PC-9 (cell line): ENCODE results near the gene CD2. TPM values are rescaled to one million over a fixed set of nuclear protein-coding genes. Genes with fewer than 3 reads are reported as not detected.

Experiments used
- BruUV-seq: library from RNA; stranded (reverse); fragments of 400-500 nt; replicated peaks from 2 replicates; lab custom pipeline; 2021; lab: Mats Ljungman, UMichigan
- CTCF ChIA-PET: fragments of 300-600 bp; sonication (Branson Sonifier 250); formaldehyde crosslinking; loops from one replicate; lab custom pipeline; 2022; ENCODE audit warnings: antibody characterized with exemption; lab: Charles Lee
- POLR2A ChIA-PET: fragments of 300-600 bp; sonication (Branson Sonifier 250); formaldehyde crosslinking; loops from one replicate; lab custom pipeline; 2022; ENCODE audit warnings: antibody characterized with exemption; ENCODE audit not compliant: unreplicated experiment; lab: Charles Lee
- DNase-seq, 2 experiments: peaks; one replicate each; pipeline versions ENCODE4 v3.0.0 to v3.0.0-alpha.2; 2015 to 2022; ENCODE audit warnings: mixed read lengths in 1 of 2
- H2AFZ ChIP-seq: fragments of 200-600 bp; sonication (generic); 2 replicates; pipeline ENCODE4 v1.8.1; 2017; ENCODE audit warnings: antibody characterized with exemption
- H3F3A ChIP-seq: fragments of 200-600 bp; sonication (generic); 2 replicates; pipeline ENCODE4 v1.8.1; 2017; ENCODE audit warnings: antibody characterized with exemption, mild to moderate bottlenecking, low read depth; ENCODE audit not compliant: insufficient read depth
- H3K27ac ChIP-seq: fragments of 200-600 bp; sonication (generic); 2 replicates; pipeline ENCODE4 v1.6.1; 2016; ENCODE audit warnings: mixed run types
- H3K27me3 ChIP-seq: fragments of 200-600 bp; sonication (generic); 2 replicates; pipeline ENCODE4 v1.6.1; 2016; ENCODE audit warnings: low read depth, mixed run types; ENCODE audit not compliant: insufficient read depth
- H3K36me3 ChIP-seq: fragments of 200-600 bp; sonication (generic); 2 replicates; pipeline ENCODE4 v1.6.1; 2016; ENCODE audit warnings: low read depth, mixed run types
- H3K4me1 ChIP-seq: fragments of 200-600 bp; sonication (generic); replicated peaks from 2 replicates; pipeline ENCODE4 v1.6.1; 2016; ENCODE audit warnings: mixed run types; ENCODE audit not compliant: insufficient read depth
- H3K4me2 ChIP-seq: fragments of 200-600 bp; sonication (generic); 2 replicates; pipeline ENCODE4 v1.6.1; 2017; ENCODE audit warnings: mixed run types
- H3K4me3 ChIP-seq: fragments of 200-600 bp; sonication (generic); 2 replicates; pipeline ENCODE4 v1.6.1; 2016; ENCODE audit warnings: mixed run types
- H3K79me2 ChIP-seq: fragments of 200-600 bp; sonication (generic); 2 replicates; pipeline ENCODE4 v1.6.1; 2017; ENCODE audit warnings: low read depth, mixed run types
- H3K9me2 ChIP-seq: fragments of 200-600 bp; sonication (generic); 2 replicates; pipeline ENCODE4 v1.8.1; 2017; ENCODE audit warnings: mild to moderate bottlenecking; ENCODE audit not compliant: insufficient read depth
- H3K9me3 ChIP-seq: fragments of 200-600 bp; sonication (generic); 2 replicates; pipeline ENCODE4 v1.8.1; 2016; ENCODE audit warnings: low read depth; ENCODE audit not compliant: insufficient read depth
- H4K20me1 ChIP-seq: fragments of 200-600 bp; sonication (generic); 2 replicates; pipeline ENCODE4 v1.8.1; 2017; ENCODE audit not compliant: insufficient read depth
- EZH2 ChIP-seq: fragments of 200-600 bp; sonication (generic); IDR thresholded peaks from 2 replicates; pipeline ENCODE4 v1.8.0; 2017; ENCODE audit warnings: antibody characterized with exemption, low read depth
- intact Hi-C: fragments of 100-400 bp; cut with micrococcal nuclease; formaldehyde crosslinking; loops from one replicate; pipeline ENCODE4 v1.10.0; 2022; ENCODE audit not compliant: unreplicated experiment
- total RNA-seq: library from RNA; stranded (reverse); gene quantifications from 2 replicates; pipeline ENCODE4 v1.2.3, GENCODE V29; 2021
- TF ChIP-seq, protein P1 (sequence below): fragments of 200-600 bp; sonication (generic); conservative IDR thresholded peaks from 2 replicates; pipeline ENCODE4 v1.6.1; 2017; ENCODE audit warnings: mixed run types, antibody characterized with exemption, mild to moderate bottlenecking, moderate library complexity

The CD2 gene
- total RNA-seq, 1 experiment from 2014 or later = not detected

DNA sequence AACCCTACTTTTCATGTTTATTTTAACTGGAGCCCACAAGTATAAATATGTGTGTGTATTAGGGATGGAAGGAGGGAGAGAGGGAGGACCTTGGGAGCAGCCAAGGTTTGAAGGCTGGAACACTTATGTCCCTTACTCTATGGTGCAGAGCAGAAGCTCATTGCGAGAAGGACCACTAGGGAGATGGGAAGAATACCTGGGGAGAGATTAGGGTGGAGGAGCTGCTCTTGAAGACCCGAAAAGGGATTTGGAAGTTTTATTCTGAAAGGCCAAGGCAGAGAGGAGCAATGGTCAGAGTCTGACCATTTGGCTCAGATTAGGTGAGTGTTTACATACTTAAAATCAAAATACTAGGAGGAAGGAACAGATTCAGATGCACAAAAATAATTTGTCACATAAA lies 8.1 kb downstream of the CD2 start:
- no peaks in the 10 kb centered on the region for H4K20me1 ChIP-seq
- no peak for DNase-seq
- H3F3A ChIP-seq = no peaks in the 10 kb centered on the region
- TF ChIP-seq, protein P1, sequence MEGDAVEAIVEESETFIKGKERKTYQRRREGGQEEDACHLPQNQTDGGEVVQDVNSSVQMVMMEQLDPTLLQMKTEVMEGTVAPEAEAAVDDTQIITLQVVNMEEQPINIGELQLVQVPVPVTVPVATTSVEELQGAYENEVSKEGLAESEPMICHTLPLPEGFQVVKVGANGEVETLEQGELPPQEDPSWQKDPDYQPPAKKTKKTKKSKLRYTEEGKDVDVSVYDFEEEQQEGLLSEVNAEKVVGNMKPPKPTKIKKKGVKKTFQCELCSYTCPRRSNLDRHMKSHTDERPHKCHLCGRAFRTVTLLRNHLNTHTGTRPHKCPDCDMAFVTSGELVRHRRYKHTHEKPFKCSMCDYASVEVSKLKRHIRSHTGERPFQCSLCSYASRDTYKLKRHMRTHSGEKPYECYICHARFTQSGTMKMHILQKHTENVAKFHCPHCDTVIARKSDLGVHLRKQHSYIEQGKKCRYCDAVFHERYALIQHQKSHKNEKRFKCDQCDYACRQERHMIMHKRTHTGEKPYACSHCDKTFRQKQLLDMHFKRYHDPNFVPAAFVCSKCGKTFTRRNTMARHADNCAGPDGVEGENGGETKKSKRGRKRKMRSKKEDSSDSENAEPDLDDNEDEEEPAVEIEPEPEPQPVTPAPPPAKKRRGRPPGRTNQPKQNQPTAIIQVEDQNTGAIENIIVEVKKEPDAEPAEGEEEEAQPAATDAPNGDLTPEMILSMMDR = no peak
- TF ChIP-seq EZH2 = no peak
- no peak overlapping the region for H3K4me2 ChIP-seq
- intact Hi-C loops = no loop called here
- ChIA-PET POLR2A (no interaction called here), CTCF (interaction anchor here (0.6 kb wide), 1 partner anchor 484 kb away, joined by 5 read pairs; no protein-coding TSS in a partner anchor)
- no TSS peak for BruUV-seq
- H2AFZ ChIP-seq = no peak overlapping the region
- H3K4me3 ChIP-seq = no peak overlapping the region
- H3K27me3 ChIP-seq = no peaks in the 10 kb centered on the region
- H3K79me2 ChIP-seq = no peaks in the 10 kb centered on the region
- H3K9me2 ChIP-seq = no peaks in the 10 kb centered on the region
- H3K9me3 ChIP-seq = no peaks in the 10 kb centered on the region
- no peaks in the 10 kb centered on the region for H3K36me3 ChIP-seq
- no peak overlapping the region for H3K27ac ChIP-seq
- no peaks in the 10 kb centered on the region for H3K4me1 ChIP-seq

DNA sequence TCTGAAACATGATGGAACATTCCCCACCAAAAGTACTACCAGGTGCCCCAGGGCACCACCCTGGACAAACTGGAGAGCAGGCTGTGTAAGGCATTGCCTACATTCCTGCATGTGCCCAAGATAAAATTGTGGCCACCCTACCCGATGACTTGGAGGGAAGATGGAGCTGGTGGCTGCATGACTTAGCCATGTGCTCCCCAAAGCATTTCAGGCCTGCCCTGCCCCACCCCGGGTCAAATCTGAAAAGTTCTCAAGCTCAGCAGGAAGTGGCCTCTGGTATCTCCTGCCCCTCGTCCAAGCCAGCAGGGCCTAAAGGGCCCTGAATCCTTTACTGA lies 8.5 kb downstream of the CD2 start:
- intact Hi-C loops = no loop called here
- CTCF ChIA-PET = interaction anchor here (0.6 kb wide), 1 partner anchor 483 kb away, joined by 5 read pairs; no protein-coding TSS in a partner anchor
- Histone ChIP-seq H3K4me2 (no peak overlapping the region), H3K9me3 (no peaks in the 10 kb centered on the region), H3K27ac (no peak overlapping the region), H3K4me3 (no peak overlapping the region), H2AFZ (no peak overlapping the region), H3K4me1 (no peaks in the 10 kb centered on the region), H3K9me2 (no peaks in the 10 kb centered on the region), H3K79me2 (no peaks in the 10 kb centered on the region), H3K36me3 (no peaks in the 10 kb centered on the region), H3F3A (no peaks in the 10 kb centered on the region), H4K20me1 (no peaks in the 10 kb centered on the region), H3K27me3 (no peaks in the 10 kb centered on the region)
- DNase-seq = no peak
- BruUV-seq = no TSS peak
- POLR2A ChIA-PET = no interaction called here
- TF ChIP-seq, protein P1 = no peak
- TF ChIP-seq EZH2 = no peak

DNA sequence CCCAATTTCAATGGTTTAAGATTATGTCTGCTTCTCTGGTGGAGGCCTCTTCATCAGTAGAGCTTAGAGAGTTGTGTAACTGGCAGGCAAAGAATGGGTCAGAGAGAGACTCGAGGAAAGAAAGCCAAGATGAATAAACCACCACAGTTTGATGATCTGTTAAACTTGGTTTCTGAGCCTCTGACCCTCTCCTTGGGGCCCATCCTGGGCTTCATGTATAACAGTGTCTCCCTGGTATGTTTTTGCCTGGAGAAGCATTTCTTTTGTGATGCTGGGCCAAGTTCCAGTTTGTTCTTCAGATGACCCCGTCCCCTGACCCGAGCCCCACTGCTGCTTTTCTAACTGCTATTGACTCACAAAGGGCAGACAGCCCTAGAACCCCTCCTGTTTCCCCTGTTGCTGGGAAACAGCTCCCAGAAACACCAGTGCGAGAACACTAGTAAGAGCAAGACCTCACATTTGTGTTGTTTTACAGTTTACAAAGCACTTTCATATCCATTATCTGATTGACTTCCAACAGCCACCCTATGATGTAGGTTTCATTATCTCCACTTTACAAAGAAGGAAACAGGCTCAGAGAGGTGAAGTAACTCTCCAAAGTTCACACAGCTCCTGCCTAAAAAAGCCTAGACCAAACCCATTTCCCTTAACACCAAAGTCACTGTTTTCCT lies 9.0 kb downstream of the CD2 start:
- TF ChIP-seq, protein P1 = no peak
- no peak for TF ChIP-seq EZH2
- ChIA-PET CTCF (interaction anchor here (0.6 kb wide), 1 partner anchor 483 kb away, joined by 5 read pairs; no protein-coding TSS in a partner anchor), POLR2A (no interaction called here)
- H3K36me3 ChIP-seq = no peaks in the 10 kb centered on the region
- H3K4me3 ChIP-seq = no peak overlapping the region
- no peaks in the 10 kb centered on the region for H3K4me1 ChIP-seq
- H3K27ac ChIP-seq = no peak overlapping the region
- H2AFZ ChIP-seq = no peak overlapping the region
- no peak for DNase-seq
- H3K79me2 ChIP-seq = no peaks in the 10 kb centered on the region
- no peaks in the 10 kb centered on the region for H3F3A ChIP-seq
- intact Hi-C loops = no loop called here
- no peaks in the 10 kb centered on the region for H3K9me3 ChIP-seq
- no peaks in the 10 kb centered on the region for H3K9me2 ChIP-seq
- no TSS peak for BruUV-seq
- H3K27me3 ChIP-seq = no peaks in the 10 kb centered on the region
- H4K20me1 ChIP-seq = no peaks in the 10 kb centered on the region
- no peak overlapping the region for H3K4me2 ChIP-seq
